ENCODE results near the gene SELENOV.

SELENOV gene

DNA sequence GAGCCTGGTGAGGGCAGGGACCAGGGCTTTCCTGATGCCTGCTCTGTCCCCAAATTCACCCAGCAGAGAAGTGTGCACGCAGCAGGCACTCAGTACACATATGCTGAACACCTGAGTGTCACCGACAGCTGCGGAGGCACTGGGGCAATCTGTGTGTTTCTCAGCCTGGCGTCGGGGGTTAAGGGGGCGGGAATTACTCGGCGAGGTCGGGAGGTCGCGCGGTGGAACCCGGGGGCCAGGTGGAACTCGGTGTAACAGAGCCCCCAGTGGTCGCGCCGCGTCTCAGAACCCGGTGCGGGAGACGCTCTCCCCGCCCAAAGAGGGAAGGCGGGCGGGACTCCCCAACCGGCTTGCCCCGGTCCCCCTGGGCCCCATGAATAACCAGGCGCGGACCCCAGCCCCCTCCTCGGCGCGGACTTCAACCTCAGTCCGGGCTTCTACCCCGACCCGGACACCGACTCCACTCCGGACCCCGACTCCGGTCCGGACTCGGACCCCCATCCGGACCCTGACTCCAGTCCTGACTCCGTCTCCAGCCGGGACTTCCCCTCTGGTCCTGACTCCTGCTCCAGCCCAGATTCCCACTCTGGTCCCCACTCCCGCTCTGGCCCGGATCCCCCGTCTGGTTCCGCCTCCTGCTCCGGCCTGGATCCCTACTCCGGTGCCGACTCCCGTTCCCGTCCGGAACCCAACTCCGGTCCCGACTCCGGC, at the start of gene SELENOV:
TSS of gene SELENOV (plus strand) at position 300 of the 711 bp plus-strand sequence. CDS start at position 374, 74 bp downstream.
- DNase-seq (ENCODE audit: low read depth) = no peak
- peak within 1 kb of the TSS; percentile 17 for H3K4me3 ChIP-seq (ENCODE audit: low read length)
- no peak for TF ChIP-seq CTCF (conservative IDR thresholded peaks at IDR 0.05; ENCODE audit: low read depth, low read length)

DNA sequence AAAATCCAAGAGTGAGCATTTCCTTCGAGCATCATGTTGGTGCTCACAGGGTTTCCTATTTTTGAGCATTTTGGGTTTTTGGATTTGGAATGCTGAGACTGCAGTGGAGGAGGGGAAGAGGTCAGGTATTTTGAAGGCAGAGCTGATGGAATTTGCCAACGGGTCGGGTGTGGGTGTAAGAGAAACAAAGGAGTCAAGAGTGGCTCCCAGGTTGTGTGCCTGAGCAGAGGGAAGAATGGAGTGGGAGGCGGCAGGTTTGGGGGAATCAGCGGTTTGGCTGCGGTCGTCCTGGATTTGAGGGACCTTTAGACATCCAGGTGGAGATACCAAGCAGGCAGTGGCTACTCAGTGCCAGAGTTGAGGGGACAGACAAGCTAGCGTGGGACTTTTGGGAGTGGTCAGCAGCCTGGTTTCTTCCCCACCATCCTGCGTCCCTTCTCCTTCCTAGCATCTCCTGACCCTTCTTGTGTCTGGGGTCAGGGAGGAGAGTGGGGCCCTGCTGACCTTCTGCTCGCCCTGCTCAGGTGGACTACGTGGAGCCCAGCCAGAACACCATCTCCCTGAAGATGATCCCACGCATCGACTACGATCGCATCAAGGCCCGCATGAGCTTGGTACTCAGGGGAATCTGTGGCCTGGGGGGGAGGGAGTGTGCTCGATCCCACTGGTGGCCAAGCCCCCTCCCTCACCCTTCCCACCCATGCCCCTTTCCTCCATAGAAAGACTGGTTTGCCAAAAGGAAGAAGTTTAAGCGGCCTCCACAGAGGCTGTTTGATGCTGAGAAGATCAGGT, 48.8 kb upstream of the SELENOV start:
- no peak for TF ChIP-seq CTCF (conservative IDR thresholded peaks at IDR 0.05; ENCODE audit: low read depth, low read length)

GRCh38 chr19:39467941-39468340, 47.0 kb upstream of the SELENOV start:
- H3K4me3 ChIP-seq (ENCODE audit: low read length) = no peak overlapping the region
- DNase-seq (ENCODE audit: low read depth) = no peak
- TF ChIP-seq CTCF (conservative IDR thresholded peaks at IDR 0.05; ENCODE audit: low read depth, low read length) = no peak

More for the DNA sequence above, 48.8 kb upstream of the SELENOV start:
- DNase-seq (ENCODE audit: low read depth) = no peak
- H3K4me3 ChIP-seq (ENCODE audit: low read length) = no peak overlapping the region

DNA sequence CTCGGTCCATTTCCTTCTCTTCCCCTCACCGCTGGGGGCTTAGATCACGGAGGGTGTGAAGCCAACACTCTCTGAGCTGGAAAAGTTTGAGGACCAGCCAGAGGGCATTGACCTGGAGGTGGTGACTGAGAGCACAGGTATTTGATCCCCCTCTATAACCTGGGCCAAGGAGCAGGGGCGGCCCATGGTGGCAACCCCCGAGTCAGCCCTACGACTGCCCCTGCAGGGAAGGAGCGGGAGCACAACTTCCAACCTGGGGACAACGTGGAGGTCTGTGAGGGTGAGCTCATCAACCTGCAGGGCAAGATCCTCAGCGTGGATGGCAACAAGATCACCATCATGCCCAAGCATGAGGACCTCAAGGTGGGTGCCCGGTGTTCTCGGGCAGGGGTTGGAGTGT, 45.9 kb upstream of the SELENOV start:
- H3K4me3 ChIP-seq (ENCODE audit: low read length) = no peak overlapping the region
- DNase-seq (ENCODE audit: low read depth) = no peak
- no peak for TF ChIP-seq CTCF (conservative IDR thresholded peaks at IDR 0.05; ENCODE audit: low read depth, low read length)

DNA sequence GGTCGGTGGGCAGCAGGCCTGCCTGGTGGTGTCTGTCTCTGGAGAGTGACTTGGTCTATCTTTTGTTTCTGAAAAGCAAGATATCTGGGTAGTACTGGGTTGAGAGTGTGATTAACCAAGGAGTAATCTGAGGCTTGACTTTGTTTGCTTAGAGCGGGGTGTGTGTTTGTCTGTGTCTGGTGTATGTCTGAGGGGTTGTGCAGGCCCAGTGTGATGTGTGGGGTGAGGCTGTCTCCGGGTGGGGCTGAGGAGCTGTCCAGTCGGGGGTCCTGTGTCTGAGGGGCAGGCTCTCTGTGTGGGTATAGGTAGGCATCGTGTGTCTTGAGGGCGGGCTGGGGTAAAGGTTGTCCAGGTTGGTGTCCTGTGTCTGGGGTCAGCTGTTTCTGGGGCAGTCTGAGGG, 45.4 kb upstream of the SELENOV start:
- no peak overlapping the region for H3K4me3 ChIP-seq (ENCODE audit: low read length)
- TF ChIP-seq CTCF (conservative IDR thresholded peaks at IDR 0.05; ENCODE audit: low read depth, low read length) = no peak
- no peak for DNase-seq (ENCODE audit: low read depth)

DNA sequence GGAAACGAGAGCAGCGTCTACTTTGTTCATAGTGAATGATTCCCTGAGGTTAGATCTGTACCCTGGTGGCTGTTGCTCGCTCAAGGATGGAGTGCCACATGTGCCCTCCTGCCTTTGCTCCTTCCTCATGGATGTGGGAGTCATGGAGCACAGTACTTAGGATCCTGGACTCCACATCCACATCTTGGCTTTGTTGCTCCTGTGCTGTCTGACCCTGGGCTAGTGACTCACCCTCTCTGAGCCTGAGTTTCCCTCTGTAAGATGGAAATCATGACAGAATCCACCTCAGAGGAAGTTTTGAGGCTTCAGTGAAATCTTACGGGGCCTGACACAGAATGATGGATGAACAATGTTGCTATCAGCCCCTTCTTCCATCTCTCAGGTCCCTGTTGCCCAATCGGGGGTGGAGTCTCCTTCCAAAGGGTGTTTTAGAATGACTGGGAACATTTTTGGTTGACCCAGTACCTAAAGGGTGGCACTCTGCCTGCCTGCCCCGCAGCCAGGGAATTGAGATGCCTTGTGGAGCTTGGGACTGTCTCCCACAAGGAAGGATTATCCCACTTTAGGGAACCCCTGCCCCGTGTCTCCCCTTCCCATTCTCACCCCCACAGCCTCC, 44.1 kb upstream of the SELENOV start:
- no peak for TF ChIP-seq CTCF (conservative IDR thresholded peaks at IDR 0.05; ENCODE audit: low read depth, low read length)
- no peak overlapping the region for H3K4me3 ChIP-seq (ENCODE audit: low read length)
- no peak for DNase-seq (ENCODE audit: low read depth)
